ENCODE data around the gene CCDC190. TPM values are rescaled to one million over a fixed set of nuclear protein-coding genes. Genes with fewer than 3 reads are reported as not detected.

The CCDC190 gene
- total and polyA plus RNA-seq, 7 donors = 0.04 TPM; not detected in 6

- Histone ChIP-seq H3K27me3 (ENCODE audit: insufficient read depth in 3 of 3, low read length in 2 of 3) (no peaks in the 10 kb centered on the region), H3K4me1 (peaks cover 35% of the 10 kb centered on the region), H3K27ac (peak overlapping the region; percentile 36), H3K36me3 (ENCODE audit: insufficient read depth in 1 of 2, low read depth in 1 of 2) (no peaks in the 10 kb centered on the region), H3K9me3 (no peaks in the 10 kb centered on the region), H3K4me3 (no peak overlapping the region)
- no peak for ATAC-seq
- 65 to 73% (median 72%) methylated on average over 2 of the region's 2 CpGs for WGBS, 3 donors
- TF ChIP-seq, protein P1, sequence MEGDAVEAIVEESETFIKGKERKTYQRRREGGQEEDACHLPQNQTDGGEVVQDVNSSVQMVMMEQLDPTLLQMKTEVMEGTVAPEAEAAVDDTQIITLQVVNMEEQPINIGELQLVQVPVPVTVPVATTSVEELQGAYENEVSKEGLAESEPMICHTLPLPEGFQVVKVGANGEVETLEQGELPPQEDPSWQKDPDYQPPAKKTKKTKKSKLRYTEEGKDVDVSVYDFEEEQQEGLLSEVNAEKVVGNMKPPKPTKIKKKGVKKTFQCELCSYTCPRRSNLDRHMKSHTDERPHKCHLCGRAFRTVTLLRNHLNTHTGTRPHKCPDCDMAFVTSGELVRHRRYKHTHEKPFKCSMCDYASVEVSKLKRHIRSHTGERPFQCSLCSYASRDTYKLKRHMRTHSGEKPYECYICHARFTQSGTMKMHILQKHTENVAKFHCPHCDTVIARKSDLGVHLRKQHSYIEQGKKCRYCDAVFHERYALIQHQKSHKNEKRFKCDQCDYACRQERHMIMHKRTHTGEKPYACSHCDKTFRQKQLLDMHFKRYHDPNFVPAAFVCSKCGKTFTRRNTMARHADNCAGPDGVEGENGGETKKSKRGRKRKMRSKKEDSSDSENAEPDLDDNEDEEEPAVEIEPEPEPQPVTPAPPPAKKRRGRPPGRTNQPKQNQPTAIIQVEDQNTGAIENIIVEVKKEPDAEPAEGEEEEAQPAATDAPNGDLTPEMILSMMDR (IDR thresholded peaks at IDR 0.05) = no peak
- intact Hi-C loops (cut with DNase I) = no loop called here
- DNase-seq = no peak
Observed at GRCh38 chr1:162906485-162906884, 45.5 kb upstream of the CCDC190 start.

- H3K36me3 ChIP-seq (ENCODE audit: insufficient read depth in 1 of 2, low read depth in 1 of 2) = no peaks in the 10 kb centered on the region
- ATAC-seq = peak in 3 of 4 donors; percentile 50 to 80 (median 65)
- H3K9me3 ChIP-seq = no peaks in the 10 kb centered on the region
- WGBS, 3 donors = 33 to 57% (median 35%) methylated on average over 1 of the region's 1 CpG
- H3K4me1 ChIP-seq = peaks cover 37% of the 10 kb centered on the region
- H3K4me3 ChIP-seq = no peak overlapping the region
- no peak for DNase-seq
- H3K27me3 ChIP-seq (ENCODE audit: insufficient read depth in 3 of 3, low read length in 2 of 3) = no peaks in the 10 kb centered on the region
- TF ChIP-seq, protein P1 (IDR thresholded peaks at IDR 0.05) = no peak
- H3K27ac ChIP-seq = peak overlapping the region; percentile 76
- intact Hi-C loops (cut with DNase I) = no loop called here
Observed at GRCh38 chr1:162905174-162906158, 44.5 kb upstream of the CCDC190 start.

- TF ChIP-seq, protein P1 (IDR thresholded peaks at IDR 0.05) = no peak
- peaks cover 44% of the 10 kb centered on the region for H3K4me1 ChIP-seq
- no peaks in the 10 kb centered on the region for H3K36me3 ChIP-seq (ENCODE audit: insufficient read depth in 1 of 2, low read depth in 1 of 2)
- intact Hi-C loops (cut with DNase I) = loop anchor here (5.0 kb wide), 1 partner anchor 38 kb away; no protein-coding TSS in a partner anchor
- DNase-seq = no peak
- peak in 3 of 4 donors; percentile 26 to 53 (median 27) for ATAC-seq
- H3K9me3 ChIP-seq = no peaks in the 10 kb centered on the region
- WGBS, 3 donors = 33 to 42% (median 33%) methylated on average over 4 of the region's 4 CpGs
- no peaks in the 10 kb centered on the region for H3K27me3 ChIP-seq (ENCODE audit: insufficient read depth in 3 of 3, low read length in 2 of 3)
- peak overlapping the region; percentile 76 for H3K27ac ChIP-seq
- no peak overlapping the region for H3K4me3 ChIP-seq
Observed at GRCh38 chr1:162904579-162904978, 43.6 kb upstream of the CCDC190 start.

- H3K4me1 ChIP-seq = peaks cover 48% of the 10 kb centered on the region
- no peaks in the 10 kb centered on the region for H3K27me3 ChIP-seq (ENCODE audit: insufficient read depth in 3 of 3, low read length in 2 of 3)
- no peaks in the 10 kb centered on the region for H3K36me3 ChIP-seq (ENCODE audit: insufficient read depth in 1 of 2, low read depth in 1 of 2)
- ATAC-seq (peak in 3 of 4 donors; percentile 54 to 67 (median 65)), DNase-seq (no peak)
- intact Hi-C loops (cut with DNase I) = loop anchor here (5.0 kb wide), 1 partner anchor 38 kb away; no protein-coding TSS in a partner anchor
- TF ChIP-seq, protein P1 (IDR thresholded peaks at IDR 0.05) = no peak
- peak overlapping the region; percentile 76 for H3K27ac ChIP-seq
- no peaks in the 10 kb centered on the region for H3K9me3 ChIP-seq
- H3K4me3 ChIP-seq = peak overlapping the region; percentile 29
- WGBS, 3 donors = 22 to 57% (median 26%) methylated on average over 3 of the region's 3 CpGs
Observed at GRCh38 chr1:162904023-162904422, 43.0 kb upstream of the CCDC190 start.

Measured in psoas muscle (tissue), 8 donors.